Heart left ventricle (tissue), 13 donors: ENCODE results near the gene CRYBG1.

Experiments
- POLR2A ChIP-seq, 2 donors: fragments of 450-650 bp; IDR thresholded peaks; one replicate each; pipeline ENCODE4 v1.6.1; 2017; ENCODE audit warnings: antibody characterized with exemption in 2 of 2, mild to moderate bottlenecking in 2 of 2, moderate library complexity in 2 of 2
- TF ChIP-seq, protein P1 (sequence below), 12 donors: fragments of 200-600 bp; sonication (generic) in 4 of 12; IDR thresholded peaks; one replicate each; pipeline versions ENCODE4 v1.5.0 to v1.8.0; 2018 to 2022; ENCODE audit warnings: antibody characterized with exemption in 12 of 12, mild to moderate bottlenecking in 5 of 12
- donor health status: ischemic (EF 13 %, LVEDD 7.1; RV severe dilation, severe dysfunction).
- donor health status: DM: no; HTN: yes; CAD: no.
- donor health status: DM: no; HTN: no; CAD: no.
- donor health status: ischemic (EF 25% LVEDD 6.9; RV normal size, moderate dysfunction).
- donor health status: ischemic (EF 25% LVEDD 5.7; RV mildly dilated, moderate dysfunction).
- donor health status: ischemic (EF 35%, LVEDD 5.7; RV mildly dilated, moderate dysfunction).
- donor health status: nonischemic (EF 11% LVEDD 7.7; RV severe dilation, severe dysfunction).
- donor health status: DM: yes; HTN: yes; CAD: no.
- donor health status: PGD.
- donor health status: ischemic (EF 29% LVEDD 5.4; RV normal size, mild dysfunction).
- donor health status: nonischemic (EF 23%, LVEDD 6.1; RV moderate dilation, normal function).

GRCh38 chr6:106488494-106489370, 128.2 kb downstream of the CRYBG1 start:
- TF ChIP-seq, protein P1, sequence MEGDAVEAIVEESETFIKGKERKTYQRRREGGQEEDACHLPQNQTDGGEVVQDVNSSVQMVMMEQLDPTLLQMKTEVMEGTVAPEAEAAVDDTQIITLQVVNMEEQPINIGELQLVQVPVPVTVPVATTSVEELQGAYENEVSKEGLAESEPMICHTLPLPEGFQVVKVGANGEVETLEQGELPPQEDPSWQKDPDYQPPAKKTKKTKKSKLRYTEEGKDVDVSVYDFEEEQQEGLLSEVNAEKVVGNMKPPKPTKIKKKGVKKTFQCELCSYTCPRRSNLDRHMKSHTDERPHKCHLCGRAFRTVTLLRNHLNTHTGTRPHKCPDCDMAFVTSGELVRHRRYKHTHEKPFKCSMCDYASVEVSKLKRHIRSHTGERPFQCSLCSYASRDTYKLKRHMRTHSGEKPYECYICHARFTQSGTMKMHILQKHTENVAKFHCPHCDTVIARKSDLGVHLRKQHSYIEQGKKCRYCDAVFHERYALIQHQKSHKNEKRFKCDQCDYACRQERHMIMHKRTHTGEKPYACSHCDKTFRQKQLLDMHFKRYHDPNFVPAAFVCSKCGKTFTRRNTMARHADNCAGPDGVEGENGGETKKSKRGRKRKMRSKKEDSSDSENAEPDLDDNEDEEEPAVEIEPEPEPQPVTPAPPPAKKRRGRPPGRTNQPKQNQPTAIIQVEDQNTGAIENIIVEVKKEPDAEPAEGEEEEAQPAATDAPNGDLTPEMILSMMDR (IDR thresholded peaks at IDR 0.05), result no peak
- TF ChIP-seq POLR2A (IDR thresholded peaks at IDR 0.05), result no peak
